ENCODE data around the gene BBLN.
A peak's percentile ranks its signal among the peaks of the same experiment; 100 is the strongest.

BBLN gene

DNA sequence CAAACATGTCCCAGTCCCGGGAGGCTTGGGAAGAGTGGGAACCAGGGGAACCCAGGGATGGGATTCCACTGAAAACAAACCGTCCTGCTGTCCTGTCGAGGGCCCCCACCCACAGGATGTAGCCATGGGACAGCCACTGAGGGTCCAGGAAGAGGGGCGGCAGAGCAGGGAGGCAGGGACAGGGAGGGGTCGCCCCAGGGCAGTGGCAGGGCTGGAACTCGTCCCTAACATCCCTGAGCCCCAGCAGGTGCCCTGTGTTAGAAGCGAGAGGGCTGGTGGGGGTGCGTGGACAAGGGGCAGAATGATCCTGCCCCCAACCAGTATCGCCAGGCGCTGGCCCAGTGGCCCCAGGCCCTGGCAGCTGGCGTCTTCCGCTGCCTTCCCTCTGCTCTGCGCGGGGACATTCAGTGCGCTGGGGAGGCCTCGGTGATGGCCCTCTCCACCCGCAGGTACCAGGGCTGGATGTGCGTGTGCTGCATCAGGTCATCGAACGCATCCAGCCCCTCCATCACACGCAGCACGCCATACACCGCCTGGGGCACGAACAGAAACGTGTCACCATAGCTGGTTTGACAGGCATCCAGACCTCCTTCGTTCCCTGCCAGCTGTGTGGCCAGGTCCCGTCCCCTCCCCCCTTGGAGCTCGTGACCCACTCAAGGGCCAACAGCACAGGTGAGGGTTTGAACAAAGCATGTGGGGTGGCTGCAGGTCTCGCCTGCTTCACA, 39.2 kb upstream of the BBLN start:
- Histone ChIP-seq H3K36me3 (replicated peaks) (peaks cover 37% of the 10 kb centered on the region), H3K4me3 (no peak overlapping the region), H3K27me3 (ENCODE audit: low read depth) (no peaks in the 10 kb centered on the region), H3K4me1 (peaks cover 2% of the 10 kb centered on the region), H3K9me3 (no peaks in the 10 kb centered on the region)
- no peak for DNase-seq (ENCODE audit: low spot score in 2 of 2)
- in situ Hi-C loops (cut with MboI; ENCODE audit: low sequenced_read_pairs) = no loop called here

- no peak for DNase-seq (ENCODE audit: low spot score in 2 of 2)
- Histone ChIP-seq H3K9me3 (no peaks in the 10 kb centered on the region), H3K36me3 (replicated peaks) (peaks cover 37% of the 10 kb centered on the region), H3K27me3 (ENCODE audit: low read depth) (no peaks in the 10 kb centered on the region), H3K4me3 (no peak overlapping the region), H3K4me1 (peaks cover 6% of the 10 kb centered on the region)
- in situ Hi-C loops (cut with MboI; ENCODE audit: low sequenced_read_pairs) = no loop called here
Observed at GRCh38 chr9:128121466-128121810, 38.6 kb upstream of the BBLN start.

GRCh38 chr9:128121924-128122808, 37.9 kb upstream of the BBLN start:
- Histone ChIP-seq H3K9me3 (no peaks in the 10 kb centered on the region), H3K27me3 (ENCODE audit: low read depth) (no peaks in the 10 kb centered on the region), H3K4me1 (peaks cover 6% of the 10 kb centered on the region), H3K4me3 (no peak overlapping the region), H3K36me3 (replicated peaks) (peaks cover 37% of the 10 kb centered on the region)
- in situ Hi-C loops (cut with MboI; ENCODE audit: low sequenced_read_pairs) = no loop called here
- no peak for DNase-seq (ENCODE audit: low spot score in 2 of 2)

- Histone ChIP-seq H3K36me3 (replicated peaks) (peaks cover 41% of the 10 kb centered on the region), H3K4me3 (no peak overlapping the region), H3K27me3 (ENCODE audit: low read depth) (no peaks in the 10 kb centered on the region), H3K4me1 (peaks cover 6% of the 10 kb centered on the region), H3K9me3 (no peaks in the 10 kb centered on the region)
- in situ Hi-C loops (cut with MboI; ENCODE audit: low sequenced_read_pairs) = no loop called here
- DNase-seq (ENCODE audit: low spot score in 2 of 2) = no peak
Observed at GRCh38 chr9:128122809-128123175, 37.3 kb upstream of the BBLN start.

GRCh38 chr9:128123451-128124080, 36.5 kb upstream of the BBLN start:
- in situ Hi-C loops (cut with MboI; ENCODE audit: low sequenced_read_pairs) = no loop called here
- Histone ChIP-seq H3K4me3 (no peak overlapping the region), H3K36me3 (replicated peaks) (peaks cover 41% of the 10 kb centered on the region), H3K4me1 (peaks cover 6% of the 10 kb centered on the region), H3K27me3 (ENCODE audit: low read depth) (no peaks in the 10 kb centered on the region), H3K9me3 (no peaks in the 10 kb centered on the region)
- DNase-seq (ENCODE audit: low spot score in 2 of 2) = no peak

DNA sequence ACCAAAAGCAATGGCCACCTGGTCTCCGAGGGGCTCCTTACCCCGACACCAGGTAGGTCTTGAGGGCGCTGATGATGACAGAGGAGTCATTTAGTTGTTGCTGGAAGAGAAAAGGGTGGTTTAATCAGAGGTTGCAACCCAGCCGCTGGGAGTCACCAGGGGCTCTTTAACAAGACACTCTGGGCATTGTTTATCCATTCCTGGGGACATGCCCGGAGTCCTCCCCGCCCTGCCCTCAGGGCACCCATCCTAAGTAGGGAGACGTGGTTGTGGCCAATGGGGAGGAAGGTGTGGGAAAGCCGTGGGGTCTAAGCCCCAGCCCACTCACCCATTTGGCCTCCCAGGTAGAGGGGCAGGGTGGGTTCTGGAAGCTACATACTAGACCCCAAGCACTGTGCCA, 35.6 kb upstream of the BBLN start:
- Histone ChIP-seq H3K27me3 (ENCODE audit: low read depth) (no peaks in the 10 kb centered on the region), H3K4me3 (no peak overlapping the region), H3K9me3 (no peaks in the 10 kb centered on the region), H3K4me1 (peaks cover 6% of the 10 kb centered on the region), H3K36me3 (replicated peaks) (peaks cover 41% of the 10 kb centered on the region)
- no peak for DNase-seq (ENCODE audit: low spot score in 2 of 2)
- in situ Hi-C loops (cut with MboI; ENCODE audit: low sequenced_read_pairs) = no loop called here

DNA sequence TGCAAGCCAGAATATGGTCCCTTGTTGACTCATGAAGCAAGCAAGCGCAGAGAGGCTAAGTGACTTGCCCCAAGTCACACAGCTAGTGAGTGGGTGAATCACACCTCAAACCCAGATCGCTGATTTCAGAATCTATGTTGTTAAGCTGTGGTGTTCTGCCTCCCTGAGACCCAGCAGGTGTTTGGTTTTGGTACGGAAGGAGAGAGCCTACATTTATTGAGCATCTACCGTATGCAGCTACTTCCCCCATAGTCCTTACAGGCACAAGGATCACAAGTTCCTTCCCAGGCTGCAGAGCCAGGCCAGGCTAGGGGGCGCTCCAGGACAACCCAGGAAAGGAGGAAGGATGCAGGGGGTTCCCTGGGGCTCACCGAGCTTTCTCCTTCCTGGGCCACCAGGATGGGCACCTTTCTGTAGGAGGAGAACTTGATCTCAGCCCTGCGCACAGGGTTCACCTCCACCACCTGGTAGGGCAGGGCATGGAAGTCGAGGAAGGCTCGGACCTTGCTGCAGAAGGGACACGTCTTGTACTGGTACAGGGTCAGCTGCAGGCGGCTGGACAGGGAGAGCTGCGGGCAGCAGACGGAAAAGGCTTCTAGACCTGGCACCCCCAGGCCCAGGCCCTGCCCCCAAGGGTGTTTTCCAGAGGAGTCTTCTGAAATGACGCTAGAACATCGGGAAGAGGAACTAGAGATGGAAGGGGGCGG, 35.0 kb upstream of the BBLN start:
- peak; percentile 22 to 87 for DNase-seq (ENCODE audit: low spot score in 2 of 2)
- Histone ChIP-seq H3K9me3 (no peaks in the 10 kb centered on the region), H3K27me3 (ENCODE audit: low read depth) (no peaks in the 10 kb centered on the region), H3K4me1 (peaks cover 6% of the 10 kb centered on the region), H3K36me3 (replicated peaks) (peaks cover 41% of the 10 kb centered on the region), H3K4me3 (no peak overlapping the region)
- in situ Hi-C loops (cut with MboI; ENCODE audit: low sequenced_read_pairs) = no loop called here

DNA sequence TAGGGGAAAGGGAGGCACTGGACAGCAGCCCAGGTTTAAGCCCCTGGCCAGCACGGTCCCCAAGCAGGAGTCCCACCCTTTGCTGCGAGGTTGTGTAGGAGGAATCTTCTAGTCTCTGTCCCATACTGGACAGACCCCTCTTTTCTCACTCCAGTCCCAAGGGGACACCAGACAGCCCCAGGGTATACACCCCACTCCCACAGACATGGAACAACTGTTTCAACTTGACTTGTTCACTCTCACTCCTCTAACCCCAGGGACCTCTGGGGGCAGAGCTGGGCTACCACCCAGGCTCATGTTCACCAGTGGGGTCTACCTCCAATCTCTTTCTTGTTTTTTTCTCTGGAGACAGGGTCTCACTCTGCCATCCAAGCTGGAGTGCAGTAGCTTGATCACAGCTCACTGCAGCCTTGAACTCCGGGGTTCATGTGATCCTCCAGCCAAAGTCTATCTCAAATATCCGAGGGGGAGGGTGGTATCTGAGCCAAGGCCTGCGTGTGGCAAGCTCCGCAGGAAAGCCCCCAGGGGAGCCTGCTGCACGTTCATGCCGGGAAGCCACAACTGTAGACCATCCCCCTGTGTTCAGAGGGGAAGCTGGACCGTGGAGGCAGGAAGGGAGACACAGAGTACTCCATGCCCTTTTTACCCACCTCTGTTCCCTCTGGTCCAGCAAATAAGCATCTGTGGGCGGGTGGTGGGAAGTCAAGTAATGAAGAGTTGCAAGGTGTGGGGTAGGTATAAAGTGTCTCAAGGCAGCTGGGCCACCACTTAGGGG, 34.3 kb upstream of the BBLN start:
- peak in 1 of 2 experiments; percentile 39 for DNase-seq (ENCODE audit: low spot score in 2 of 2)
- Histone ChIP-seq H3K4me3 (peak overlapping the region; percentile 93), H3K9me3 (no peaks in the 10 kb centered on the region), H3K36me3 (replicated peaks) (peaks cover 41% of the 10 kb centered on the region), H3K4me1 (peaks cover 6% of the 10 kb centered on the region), H3K27me3 (ENCODE audit: low read depth) (no peaks in the 10 kb centered on the region)
- in situ Hi-C loops (cut with MboI; ENCODE audit: low sequenced_read_pairs) = no loop called here

GRCh38 chr9:128127568-128127989, 32.5 kb upstream of the BBLN start, which contains the start of gene PTGES2:
PTGES2 (minus strand) TSS chr9:128127729; CDS start chr9:128127717, 12 bp downstream.
- DNase-seq (ENCODE audit: low spot score in 2 of 2) = peak; percentile 75 to 86
- in situ Hi-C loops (cut with MboI; ENCODE audit: low sequenced_read_pairs) = no loop called here
- Histone ChIP-seq H3K36me3 (replicated peaks) (peaks cover 27% of the 10 kb centered on the region), H3K4me1 (peaks cover 6% of the 10 kb centered on the region), H3K27me3 (ENCODE audit: low read depth) (peaks cover 7% of the 10 kb centered on the region; the same call in 1 of the 2 replicates), H3K4me3 (peak within 1 kb of the TSS; percentile 93), H3K9me3 (no peaks in the 10 kb centered on the region)

DNA sequence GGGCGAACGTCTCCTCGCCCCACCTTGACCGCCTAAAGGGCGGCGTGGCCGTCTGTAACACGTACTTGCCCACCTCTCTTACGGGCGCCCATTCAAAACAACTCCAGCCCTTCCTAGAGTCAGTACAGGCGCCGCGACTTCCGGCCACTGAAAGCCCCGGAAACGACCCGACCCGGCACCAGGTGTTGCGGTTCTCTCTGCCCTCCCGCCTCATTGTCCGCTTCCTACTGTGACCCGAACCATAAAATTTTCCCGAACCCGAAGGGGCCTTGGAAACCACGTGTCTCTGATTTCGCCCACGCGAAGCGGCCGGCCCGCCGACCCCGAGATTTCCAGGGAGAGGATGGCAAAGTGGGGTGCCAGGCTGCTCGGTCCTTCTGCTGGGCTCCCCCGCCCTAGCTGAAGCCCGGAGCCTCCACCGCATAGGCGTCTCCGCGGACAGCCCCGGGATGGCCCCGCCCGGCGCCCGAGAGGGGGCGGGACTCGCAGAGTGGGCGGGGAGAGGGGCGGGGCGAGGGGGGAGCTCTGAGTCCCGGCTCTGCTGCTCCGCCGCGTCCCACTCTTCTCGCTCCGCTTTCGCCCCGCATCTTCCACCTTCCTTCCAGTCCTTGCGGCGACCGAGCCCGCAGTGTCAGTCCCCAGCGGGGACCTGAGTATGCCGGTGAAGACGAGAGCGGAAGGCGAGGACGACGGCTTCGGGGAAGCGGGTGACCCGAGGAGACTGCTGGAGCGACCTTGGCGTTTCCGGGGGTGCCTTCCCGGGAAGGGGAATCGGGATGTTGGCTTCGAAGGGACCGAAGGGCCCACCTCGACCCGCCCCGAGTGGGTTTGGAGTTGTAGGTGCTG, 31.9 kb upstream of the BBLN start:
- in situ Hi-C loops (cut with MboI; ENCODE audit: low sequenced_read_pairs) = no loop called here
- no peaks in the 10 kb centered on the region for H3K9me3 ChIP-seq
- H3K27me3 ChIP-seq (ENCODE audit: low read depth) = peaks cover 8% of the 10 kb centered on the region; the same call in 1 of the 2 replicates
- peak overlapping the region; percentile 93 for H3K4me3 ChIP-seq
- H3K36me3 ChIP-seq (replicated peaks) = peaks cover 23% of the 10 kb centered on the region
- peaks cover 6% of the 10 kb centered on the region for H3K4me1 ChIP-seq
- peak; percentile 86 to 89 for DNase-seq (ENCODE audit: low spot score in 2 of 2)

DNA sequence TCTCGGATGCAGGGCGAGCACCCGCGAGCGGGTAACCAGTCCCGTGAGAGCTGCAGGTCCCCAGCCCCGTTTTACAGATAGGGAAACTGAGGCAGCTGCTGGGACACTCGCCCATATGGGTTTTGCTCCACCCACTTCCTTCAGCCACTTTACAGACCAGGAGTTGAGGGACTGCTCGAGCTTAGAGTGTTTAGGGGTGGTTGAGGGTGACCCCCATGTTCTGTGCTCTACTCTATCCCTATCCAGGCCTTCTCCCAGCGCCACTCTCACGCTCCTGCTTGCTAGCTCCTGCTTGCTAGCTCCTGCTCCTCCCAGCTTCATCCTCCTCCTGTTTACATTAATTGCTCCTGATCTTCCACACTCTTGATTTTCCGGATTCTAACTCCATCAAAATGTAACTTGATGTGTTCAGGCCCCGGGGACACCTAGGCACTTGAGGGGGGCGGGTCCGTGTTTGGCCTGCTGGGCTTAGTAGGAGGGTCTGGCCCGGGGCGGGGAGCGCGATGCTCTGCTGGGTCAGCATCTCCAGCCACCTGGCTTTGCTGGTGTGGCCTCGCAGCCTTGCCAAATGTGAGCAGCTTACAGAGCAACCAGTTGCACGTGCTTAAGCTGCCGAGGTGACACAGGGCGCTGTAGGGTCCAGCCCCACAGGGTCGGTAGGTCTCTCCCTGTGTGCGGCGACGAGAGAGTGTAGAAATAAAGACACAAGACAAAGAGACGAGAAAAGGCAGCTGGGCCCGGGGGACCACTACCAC, 31.1 kb upstream of the BBLN start:
- Histone ChIP-seq H3K9me3 (no peaks in the 10 kb centered on the region), H3K36me3 (replicated peaks) (peaks cover 16% of the 10 kb centered on the region), H3K27me3 (ENCODE audit: low read depth) (peaks cover 9% of the 10 kb centered on the region; the same call in 1 of the 2 replicates), H3K4me3 (peak overlapping the region; percentile 93), H3K4me1 (peaks cover 6% of the 10 kb centered on the region)
- in situ Hi-C loops (cut with MboI; ENCODE audit: low sequenced_read_pairs) = no loop called here
- no peak for DNase-seq (ENCODE audit: low spot score in 2 of 2)
